Gastroesophageal sphincter (tissue), 3 donors: ENCODE measurements around the gene CRYGN.

Experiments
- CTCF ChIP-seq, 4 experiments: fragments of 200-600 bp in 2 of 4; fragments of 450-650 bp in 2 of 4; sonication (generic) in 1 of 4; IDR thresholded peaks; one replicate each; pipeline ENCODE4 v1.5.1; 2017 to 2019; ENCODE audit warnings: antibody characterized with exemption in 4 of 4, mild to moderate bottlenecking in 2 of 4, moderate library complexity in 2 of 4
- POLR2A ChIP-seq, 2 donors: fragments of 450-650 bp; IDR thresholded peaks; one replicate each; pipeline ENCODE4 v1.6.1; 2017; ENCODE audit warnings: antibody characterized with exemption in 2 of 2, mild to moderate bottlenecking in 2 of 2, moderate library complexity in 1 of 2

GRCh38 chr7:151427705-151428377 lies 12.1 kb downstream of the CRYGN start:
- TF ChIP-seq POLR2A (IDR thresholded peaks at IDR 0.05) (no peak), CTCF (IDR thresholded peaks at IDR 0.05) (no peak)
